ELR (cell line): ENCODE measurements around the gene MNX1.

Experiments
- DNase-seq: peaks from one replicate; pipeline ENCODE4 v3.0.0-alpha.2; 2015; ENCODE audit warnings: low read depth

The MNX1 gene

DNA sequence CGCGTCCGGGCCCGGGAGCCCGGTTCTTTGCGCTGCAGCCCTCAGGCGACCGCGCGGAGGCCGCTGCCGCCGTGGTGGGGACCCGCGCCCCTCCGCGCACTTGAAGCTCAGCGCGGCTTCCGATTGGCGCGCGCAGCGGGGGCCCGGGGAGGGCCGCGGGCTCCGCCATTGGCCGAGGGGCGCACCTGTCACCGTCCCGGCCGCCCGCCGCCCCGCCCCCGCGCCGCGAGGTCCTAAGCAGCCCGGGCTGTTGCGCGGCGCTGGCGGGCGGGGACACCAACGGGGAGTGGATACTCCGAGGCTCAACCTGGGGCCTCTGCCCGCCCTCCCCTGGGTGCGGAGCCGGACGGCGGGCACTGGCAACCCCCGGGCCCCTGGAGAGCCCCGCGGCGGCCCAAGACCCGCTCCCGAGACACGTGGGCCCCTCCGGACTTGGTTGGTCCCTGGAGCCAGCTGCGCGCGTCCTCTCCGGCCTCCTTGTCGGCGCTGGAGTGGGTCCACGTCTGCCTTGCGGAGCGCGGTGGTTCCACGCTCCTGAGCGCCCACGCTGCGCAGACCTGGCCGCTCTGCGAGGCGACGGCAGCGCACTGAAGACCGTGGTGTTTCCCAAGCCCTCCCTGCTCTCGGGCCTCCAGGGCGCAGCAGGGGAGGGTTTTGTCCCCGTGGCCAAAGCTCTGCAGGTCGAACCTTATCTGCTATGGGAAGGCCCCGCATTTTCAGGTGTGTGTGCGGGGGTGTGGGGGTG, at the start of gene MNX1:
Gene MNX1, minus strand, starts transcription at position 76 of the 745 bp plus-strand sequence. CDS start 313 bp downstream, outside the sequence.
- DNase-seq, result peak; percentile 55

GRCh38 chr7:157059534-157059933, 49.1 kb upstream of the MNX1 start:
- DNase-seq, result no peak

DNA sequence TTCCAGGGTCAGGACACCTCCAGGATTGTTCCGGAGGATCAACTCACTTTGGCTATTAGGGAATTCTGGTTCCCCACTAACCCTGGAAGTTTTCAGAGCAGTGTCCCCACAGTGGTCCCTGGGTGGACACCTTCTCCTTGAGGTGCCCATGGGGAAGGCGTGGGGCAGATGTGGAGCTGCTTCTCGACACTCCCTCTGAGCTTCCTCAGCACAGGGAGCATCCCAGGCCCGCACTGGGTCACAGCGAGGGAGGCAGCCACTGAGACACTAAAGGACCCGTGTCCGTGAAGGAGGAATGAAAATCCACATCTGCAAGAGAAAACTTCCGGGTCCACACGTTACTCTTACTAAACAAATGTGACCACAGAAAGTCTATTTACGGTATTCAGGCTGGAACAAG, 48.2 kb upstream of the MNX1 start:
- DNase-seq, result no peak

DNA sequence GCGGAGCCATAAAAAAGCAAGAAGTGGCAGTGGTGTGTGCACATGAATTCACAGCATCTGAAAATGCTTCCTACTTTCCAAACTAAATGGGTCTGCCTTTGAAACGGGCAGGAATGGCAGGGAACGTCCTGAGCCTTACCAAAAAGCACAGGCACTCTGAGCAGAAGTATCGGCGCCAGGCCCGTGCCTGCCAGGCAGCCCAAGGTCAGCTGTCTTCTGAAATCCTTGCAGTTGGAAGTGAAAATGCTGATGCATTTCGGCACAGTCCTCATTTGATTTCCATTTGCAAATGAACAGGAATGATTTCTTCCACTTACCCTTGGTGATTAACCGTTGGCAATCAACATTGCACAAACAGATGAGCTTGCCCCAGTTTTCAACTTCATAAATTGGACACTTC, 47.6 kb upstream of the MNX1 start:
- DNase-seq, result no peak

- DNase-seq, result no peak
Observed at GRCh38 chr7:157056957-157057902, 46.8 kb upstream of the MNX1 start.

- DNase-seq, result no peak
Observed at GRCh38 chr7:157056246-157056645, 45.8 kb upstream of the MNX1 start.

DNA sequence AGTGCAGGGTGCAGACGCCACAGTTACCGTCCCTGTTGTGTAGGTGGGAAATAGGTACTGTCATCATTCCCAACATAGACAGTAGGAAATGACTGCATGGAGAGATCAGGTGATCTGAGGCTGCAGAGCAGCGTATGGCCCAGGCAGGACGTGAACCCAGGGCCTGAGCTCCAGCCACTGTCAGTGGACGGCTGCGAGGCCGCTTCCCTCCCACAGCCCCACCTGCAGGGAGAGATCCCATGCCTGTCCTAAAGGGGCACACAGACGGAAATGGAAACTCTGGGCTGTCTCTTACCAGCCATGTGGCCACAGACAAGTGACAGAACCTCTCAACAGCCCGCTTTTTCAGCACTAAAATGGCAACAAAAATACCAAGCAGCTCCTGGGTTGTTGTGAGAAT, 44.5 kb upstream of the MNX1 start:
- DNase-seq, result no peak

GRCh38 chr7:157053118-157053517, 42.7 kb upstream of the MNX1 start:
- DNase-seq, result no peak

DNA sequence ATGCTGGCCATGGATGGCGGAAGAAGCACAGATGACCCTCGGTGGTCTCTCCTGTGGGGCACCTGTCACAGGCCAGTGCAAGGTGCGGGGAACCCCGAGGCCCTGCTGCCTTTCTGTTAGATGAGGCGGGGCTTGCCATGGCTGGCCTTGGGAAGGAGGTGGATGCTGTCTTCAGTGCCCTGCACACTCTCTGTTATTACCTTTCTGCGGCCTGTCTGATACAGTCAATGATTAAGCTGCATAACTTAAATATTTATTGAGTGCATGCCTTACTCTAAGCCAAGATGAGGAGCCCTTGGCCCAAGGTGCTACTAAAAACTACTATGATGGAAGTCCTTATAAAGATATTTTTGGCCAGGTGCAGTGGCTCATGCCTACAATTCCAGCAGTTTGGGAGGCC, 36.7 kb upstream of the MNX1 start:
- peak; percentile 65 for DNase-seq

- DNase-seq, result peak; percentile 98
Observed at GRCh38 chr7:157046681-157047080, 36.2 kb upstream of the MNX1 start.

DNA sequence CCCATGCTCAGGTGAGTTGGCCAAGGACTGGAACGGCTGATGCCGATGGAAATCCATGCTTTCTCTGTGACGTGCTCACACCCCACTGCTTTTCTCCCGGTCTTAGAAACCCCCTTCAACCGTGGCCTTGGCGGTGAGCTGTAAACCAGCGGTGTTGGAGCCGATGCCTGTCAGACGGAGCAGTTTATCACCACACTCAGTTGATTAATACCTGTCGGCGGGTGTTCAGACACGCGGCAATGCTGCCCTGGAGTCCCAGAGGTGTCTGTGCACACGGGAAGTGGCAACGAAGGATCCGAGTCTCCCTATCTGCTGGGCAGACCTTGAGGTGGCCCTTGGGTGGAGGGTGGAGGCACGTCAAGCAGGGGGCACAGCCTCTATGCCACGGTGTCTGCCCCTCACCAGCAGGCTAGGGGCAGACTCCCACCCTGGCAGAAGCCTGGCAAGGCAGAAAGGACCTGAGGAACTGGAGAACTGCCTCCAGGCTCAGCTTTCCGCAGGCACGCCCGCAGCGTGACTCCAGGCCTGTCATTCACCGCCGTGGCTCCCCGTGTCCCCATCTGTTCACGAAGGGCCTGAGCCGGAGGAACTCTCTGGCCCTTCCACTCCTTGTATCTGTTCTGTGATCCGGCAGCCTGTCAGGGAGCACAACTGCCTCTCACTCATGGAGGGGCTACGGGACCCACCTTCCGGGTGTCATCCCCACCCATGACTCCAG, 34.6 kb upstream of the MNX1 start:
- no peak for DNase-seq

GRCh38 chr7:157044147-157044687, 33.8 kb upstream of the MNX1 start:
- peak; percentile 83 for DNase-seq

GRCh38 chr7:157043745-157044144, 33.3 kb upstream of the MNX1 start:
- DNase-seq, result peak; percentile 88

DNA sequence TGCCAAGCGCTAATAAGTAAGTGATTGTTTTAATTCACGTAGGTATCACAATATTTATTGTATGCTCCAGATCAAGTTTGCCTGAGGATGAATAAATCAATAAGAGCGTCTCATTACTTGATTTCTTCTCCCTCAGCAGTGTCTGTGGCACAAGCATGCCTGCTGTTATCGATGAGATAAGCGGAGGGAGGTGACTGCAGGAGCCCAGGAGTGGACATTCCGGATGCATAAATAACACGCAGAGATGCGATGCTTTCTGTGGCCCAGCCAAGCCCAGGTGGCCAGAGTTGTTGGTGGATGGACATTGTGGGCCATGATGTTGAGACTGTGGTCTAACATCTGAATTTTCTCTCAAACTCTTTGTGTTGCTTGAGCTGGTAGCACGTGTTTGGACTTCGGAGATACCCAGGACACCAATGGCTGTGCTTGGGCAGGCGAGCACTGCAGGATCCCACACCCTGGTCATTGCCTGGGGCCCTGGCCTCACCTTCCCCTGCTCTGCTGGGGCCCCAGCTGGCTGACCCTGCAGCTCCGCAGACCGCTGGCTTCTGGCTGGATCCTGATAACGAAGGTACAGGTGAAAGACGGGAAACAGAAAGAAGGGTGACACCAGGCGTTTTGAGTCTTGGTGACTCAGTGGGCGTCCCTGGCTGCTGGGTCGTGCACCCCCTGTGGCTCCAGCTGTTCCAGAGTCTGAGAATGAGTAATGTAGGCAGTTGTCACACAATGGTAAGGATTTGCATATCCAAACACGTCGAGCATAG, 31.2 kb upstream of the MNX1 start:
- DNase-seq, result no peak

DNA sequence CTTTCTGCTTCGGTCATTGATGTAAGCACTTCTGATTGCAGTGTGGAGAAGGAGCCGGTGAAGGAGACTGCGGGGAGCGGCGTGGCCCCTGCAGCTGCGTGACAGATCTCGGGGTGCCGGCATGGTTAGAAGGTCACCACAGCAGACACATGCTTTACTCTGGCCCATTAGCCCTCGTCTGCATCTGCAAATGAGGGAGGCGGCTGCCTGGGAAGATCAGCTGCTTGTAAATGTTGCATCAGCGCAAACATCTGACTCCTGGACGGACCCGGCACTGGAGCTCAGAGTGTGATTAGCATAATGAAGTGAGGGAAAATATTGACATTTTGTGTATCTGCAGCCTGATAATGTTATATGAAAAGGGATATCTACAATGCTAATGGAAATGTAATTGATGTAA, 30.5 kb upstream of the MNX1 start:
- DNase-seq, result no peak

GRCh38 chr7:157037635-157038034, 27.2 kb upstream of the MNX1 start:
- DNase-seq, result no peak

DNA sequence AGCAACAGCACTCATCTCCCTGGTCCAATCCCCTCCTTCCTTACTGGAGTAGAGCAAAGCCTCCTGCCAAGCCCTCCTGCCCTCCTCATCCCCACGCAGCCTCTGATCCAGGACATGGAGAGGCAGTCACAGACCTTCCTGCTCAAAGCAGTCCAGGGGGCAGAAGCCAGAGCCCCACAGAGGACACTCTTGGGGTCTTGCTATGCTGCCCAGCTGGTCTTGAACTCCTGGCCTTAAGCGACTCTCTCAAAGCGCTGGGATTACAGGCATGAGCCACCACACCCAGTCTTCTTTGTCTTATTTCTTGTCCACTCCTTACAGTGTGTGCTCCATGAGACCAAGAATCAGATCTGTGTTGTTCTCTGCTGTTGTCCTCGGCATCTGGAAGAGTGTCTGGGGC, 26.6 kb upstream of the MNX1 start:
- no peak for DNase-seq

DNA sequence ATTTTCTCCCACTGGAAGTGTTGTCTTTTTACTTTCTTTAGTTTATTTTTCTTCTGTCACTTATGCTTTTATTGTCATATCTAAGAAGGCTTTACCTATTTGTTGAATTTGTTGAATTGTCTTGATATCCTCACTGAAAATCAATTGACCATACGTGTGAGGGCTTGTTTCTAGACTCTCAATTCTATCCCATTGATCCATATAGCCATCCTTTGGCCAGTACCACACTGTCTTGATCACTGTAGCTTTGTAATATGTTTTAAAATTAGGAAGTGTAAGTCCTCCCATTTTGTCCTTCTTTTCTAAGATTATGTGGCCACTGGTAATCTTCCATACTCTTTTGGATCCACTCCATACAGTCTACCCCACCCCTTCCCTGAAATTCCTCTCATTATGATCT, 25.5 kb upstream of the MNX1 start:
- no peak for DNase-seq

GRCh38 chr7:157035302-157035701, 24.8 kb upstream of the MNX1 start:
- DNase-seq, result no peak

DNA sequence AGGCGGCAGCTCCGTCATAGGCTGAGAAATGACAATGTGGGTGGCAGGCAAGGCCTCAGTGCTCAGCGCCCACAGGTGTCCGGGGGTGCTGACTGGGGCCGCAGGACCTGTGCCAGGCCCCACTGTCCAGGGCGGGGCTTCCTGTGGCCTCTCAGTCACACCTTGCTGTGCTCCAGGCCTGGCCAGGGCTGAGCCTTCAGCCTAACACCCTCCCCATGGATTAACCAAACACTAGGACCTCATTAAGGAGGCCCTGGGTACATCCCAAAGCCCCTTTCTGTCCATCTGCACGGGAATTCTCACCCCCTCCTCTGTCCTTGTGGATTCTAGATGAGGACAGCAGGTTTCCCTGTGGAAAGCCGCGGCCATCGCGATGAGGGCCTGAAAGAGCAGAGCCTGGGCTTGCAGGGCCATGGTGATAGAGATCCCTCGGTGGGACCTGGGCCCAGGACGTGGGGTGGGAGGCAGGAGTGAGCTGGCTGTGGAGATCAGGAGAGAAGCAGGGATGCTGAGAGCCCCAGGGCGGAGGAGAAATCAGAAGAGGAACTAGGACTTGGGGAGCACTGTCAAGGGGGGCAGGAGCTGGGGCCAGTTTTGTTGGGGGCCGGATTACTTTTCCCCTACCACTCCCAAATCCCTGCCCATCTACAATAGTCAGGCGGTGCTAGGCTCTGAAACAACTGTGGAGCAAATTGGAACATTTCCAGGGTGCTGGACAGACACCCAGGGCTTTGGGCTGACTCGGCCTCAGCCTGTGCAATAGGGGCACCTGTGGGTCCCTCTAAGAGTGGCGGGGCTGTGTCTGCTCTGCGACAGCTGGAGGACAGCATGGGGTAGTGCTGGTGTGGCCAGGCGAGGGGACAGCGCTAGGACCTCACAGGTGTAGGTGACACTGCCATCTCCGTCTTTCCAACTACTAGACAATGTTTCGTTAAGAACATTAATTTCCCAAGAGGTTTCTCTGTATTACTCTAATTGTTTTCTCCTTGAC, 23.3 kb upstream of the MNX1 start:
- DNase-seq, result no peak
